Prostate gland (tissue), 2 donors: ENCODE measurements around the gene TECTA. TPM values are rescaled to one million over a fixed set of nuclear protein-coding genes. Genes with fewer than 3 reads are reported as not detected.
A peak's percentile ranks its signal among the peaks of the same experiment; 100 is the strongest.

Experiments used
- DNase-seq: peaks from one replicate; pipeline ENCODE4 v3.0.0-alpha.2; 2019; ENCODE audit warnings: low spot score
- H3K27ac ChIP-seq, 2 donors: fragments of 200-600 bp; sonication (generic); 2 replicates each; pipeline ENCODE4 v1.5.1; 2017 to 2019
- H3K27me3 ChIP-seq: fragments of 200-600 bp; sonication (generic); replicated peaks from 2 replicates; pipeline ENCODE4 v1.5.1; 2019; ENCODE audit not compliant: insufficient read depth
- H3K36me3 ChIP-seq, 2 donors: fragments of 200-600 bp; sonication (generic); 1 replicate in 1 of 2; 2 replicates in 1 of 2; pipeline versions ENCODE4 v1.5.1 to v1.8.1; 2017 to 2019
- H3K4me1 ChIP-seq: fragments of 200-600 bp; sonication (generic); replicated peaks from 2 replicates; pipeline ENCODE4 v1.5.1; 2019
- H3K4me3 ChIP-seq, 2 donors: fragments of 200-600 bp; sonication (generic); 2 replicates each; pipeline ENCODE4 v1.5.1; 2017 to 2019
- H3K9me3 ChIP-seq: fragments of 200-600 bp; sonication (generic); 2 replicates; pipeline ENCODE4 v1.5.1; 2017
- POLR2A ChIP-seq: fragments of 450-650 bp; IDR thresholded peaks from one replicate; pipeline ENCODE4 v1.6.1; 2016; ENCODE audit warnings: antibody characterized with exemption, mild to moderate bottlenecking
- POLR2AphosphoS5 ChIP-seq: sonication (generic); formaldehyde crosslinking; IDR thresholded peaks from one replicate; pipeline ENCODE4 v1.6.1; 2017; ENCODE audit warnings: antibody characterized with exemption
- WGBS: methylation state at CpG from one replicate; pipeline ENCODE4 v1.1.5; 2018; 5-methylcytosine and 5-hydroxymethylcytosine counted together
- intact Hi-C: fragments of 100-400 bp; cut with DNase I; formaldehyde crosslinking; loops from one replicate; pipeline ENCODE4 v1.14.2; 2022
- total RNA-seq, 2 donors: library from RNA; depleted of rRNA; stranded (reverse); fragments of >200 nt; gene quantifications; one replicate each; pipeline ENCODE4 v1.1.0, GENCODE V29; 2016
- TF ChIP-seq, protein P1 (sequence below), 4 experiments: fragments of 200-600 bp in 2 of 4; fragments of 450-650 bp in 2 of 4; sonication (generic) in 2 of 4; IDR thresholded peaks; 1 replicate in 3 of 4; 2 replicates in 1 of 4; pipeline ENCODE4 v1.5.1; 2016 to 2019; ENCODE audit warnings: antibody characterized with exemption in 4 of 4, mild to moderate bottlenecking in 2 of 4, moderate library complexity in 2 of 4

TECTA gene
- total RNA-seq, 2 donors from 2014 or later, result 0.41 to 1.6 TPM

DNA sequence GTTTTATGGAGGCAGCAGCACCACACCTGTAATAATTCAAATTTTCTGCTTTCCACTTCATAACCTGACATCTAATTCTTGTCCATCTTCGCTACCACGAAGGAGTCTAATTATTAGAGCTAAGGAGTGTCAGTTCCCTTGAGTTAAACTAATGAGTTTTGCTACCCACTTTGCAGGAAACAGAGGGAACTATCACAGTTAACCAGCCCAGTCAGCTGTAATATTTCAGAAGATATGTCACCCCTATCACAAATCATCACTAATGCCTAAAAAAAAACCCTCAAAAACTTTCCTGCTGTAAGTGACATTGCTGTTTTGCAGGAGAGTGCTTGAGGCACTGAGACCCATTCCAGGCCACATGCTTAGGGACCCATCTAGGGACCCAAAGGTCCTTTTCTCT lies 8.4 kb downstream of the TECTA start:
- Histone ChIP-seq H3K4me1 (no peaks in the 10 kb centered on the region), H3K4me3 (no peak overlapping the region), H3K36me3 (no peaks in the 10 kb centered on the region), H3K27me3 (no peaks in the 10 kb centered on the region), H3K27ac (no peak overlapping the region), H3K9me3 (no peaks in the 10 kb centered on the region)
- 88% methylated on average over 2 of the region's 2 CpGs for WGBS
- no peak for DNase-seq
- TF ChIP-seq, protein P1, sequence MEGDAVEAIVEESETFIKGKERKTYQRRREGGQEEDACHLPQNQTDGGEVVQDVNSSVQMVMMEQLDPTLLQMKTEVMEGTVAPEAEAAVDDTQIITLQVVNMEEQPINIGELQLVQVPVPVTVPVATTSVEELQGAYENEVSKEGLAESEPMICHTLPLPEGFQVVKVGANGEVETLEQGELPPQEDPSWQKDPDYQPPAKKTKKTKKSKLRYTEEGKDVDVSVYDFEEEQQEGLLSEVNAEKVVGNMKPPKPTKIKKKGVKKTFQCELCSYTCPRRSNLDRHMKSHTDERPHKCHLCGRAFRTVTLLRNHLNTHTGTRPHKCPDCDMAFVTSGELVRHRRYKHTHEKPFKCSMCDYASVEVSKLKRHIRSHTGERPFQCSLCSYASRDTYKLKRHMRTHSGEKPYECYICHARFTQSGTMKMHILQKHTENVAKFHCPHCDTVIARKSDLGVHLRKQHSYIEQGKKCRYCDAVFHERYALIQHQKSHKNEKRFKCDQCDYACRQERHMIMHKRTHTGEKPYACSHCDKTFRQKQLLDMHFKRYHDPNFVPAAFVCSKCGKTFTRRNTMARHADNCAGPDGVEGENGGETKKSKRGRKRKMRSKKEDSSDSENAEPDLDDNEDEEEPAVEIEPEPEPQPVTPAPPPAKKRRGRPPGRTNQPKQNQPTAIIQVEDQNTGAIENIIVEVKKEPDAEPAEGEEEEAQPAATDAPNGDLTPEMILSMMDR (IDR thresholded peaks at IDR 0.05), result no peak
- TF ChIP-seq POLR2AphosphoS5, result no peak
- no peak for TF ChIP-seq POLR2A
- intact Hi-C loops, result no loop called here

DNA sequence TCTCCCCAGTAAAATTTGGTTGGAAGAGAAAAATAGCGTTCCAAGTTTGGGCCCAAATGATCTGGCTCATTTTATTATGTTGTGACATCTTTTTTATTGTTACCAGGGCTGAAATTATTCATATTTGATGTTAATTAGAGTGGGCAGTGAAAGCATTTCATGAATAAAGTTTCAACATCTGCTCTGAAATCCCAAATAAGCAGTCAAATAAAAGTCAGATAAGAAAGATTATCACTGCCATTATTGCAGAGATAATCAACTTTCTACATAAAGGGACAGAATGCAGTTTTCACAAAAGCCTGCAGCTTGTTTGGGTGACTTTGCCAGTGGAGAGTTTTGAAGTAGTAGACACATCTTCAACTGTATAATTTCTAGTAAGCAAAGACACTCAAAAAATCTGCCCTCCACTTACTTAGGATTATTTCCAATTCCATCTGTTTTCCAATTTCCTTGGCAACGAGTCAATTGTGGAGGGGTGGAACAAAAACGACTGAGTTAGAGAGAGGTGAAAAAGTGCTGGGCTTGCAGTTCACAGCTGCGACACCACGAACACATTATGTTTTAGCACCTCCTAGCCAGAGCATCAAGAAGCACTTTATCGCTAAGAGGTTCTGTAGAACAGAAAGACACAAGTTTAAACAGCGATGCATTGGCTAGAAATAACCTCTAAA lies 9.0 kb downstream of the TECTA start:
- intact Hi-C loops, result loop anchor here (5.0 to 10.0 kb wide), 3 partner anchors 155 to 598 kb away; partner anchors contain the start of gene GRIK4
- no peaks in the 10 kb centered on the region for H3K36me3 ChIP-seq
- TF ChIP-seq, protein P1 (IDR thresholded peaks at IDR 0.05), result no peak
- TF ChIP-seq POLR2AphosphoS5 (no peak), POLR2A (no peak)
- WGBS, result 71% methylated on average over 7 of the region's 7 CpGs
- H3K27ac ChIP-seq, result no peak overlapping the region
- H3K4me1 ChIP-seq, result no peaks in the 10 kb centered on the region
- no peaks in the 10 kb centered on the region for H3K9me3 ChIP-seq
- DNase-seq, result no peak
- H3K27me3 ChIP-seq, result no peaks in the 10 kb centered on the region
- H3K4me3 ChIP-seq, result no peak overlapping the region

DNA sequence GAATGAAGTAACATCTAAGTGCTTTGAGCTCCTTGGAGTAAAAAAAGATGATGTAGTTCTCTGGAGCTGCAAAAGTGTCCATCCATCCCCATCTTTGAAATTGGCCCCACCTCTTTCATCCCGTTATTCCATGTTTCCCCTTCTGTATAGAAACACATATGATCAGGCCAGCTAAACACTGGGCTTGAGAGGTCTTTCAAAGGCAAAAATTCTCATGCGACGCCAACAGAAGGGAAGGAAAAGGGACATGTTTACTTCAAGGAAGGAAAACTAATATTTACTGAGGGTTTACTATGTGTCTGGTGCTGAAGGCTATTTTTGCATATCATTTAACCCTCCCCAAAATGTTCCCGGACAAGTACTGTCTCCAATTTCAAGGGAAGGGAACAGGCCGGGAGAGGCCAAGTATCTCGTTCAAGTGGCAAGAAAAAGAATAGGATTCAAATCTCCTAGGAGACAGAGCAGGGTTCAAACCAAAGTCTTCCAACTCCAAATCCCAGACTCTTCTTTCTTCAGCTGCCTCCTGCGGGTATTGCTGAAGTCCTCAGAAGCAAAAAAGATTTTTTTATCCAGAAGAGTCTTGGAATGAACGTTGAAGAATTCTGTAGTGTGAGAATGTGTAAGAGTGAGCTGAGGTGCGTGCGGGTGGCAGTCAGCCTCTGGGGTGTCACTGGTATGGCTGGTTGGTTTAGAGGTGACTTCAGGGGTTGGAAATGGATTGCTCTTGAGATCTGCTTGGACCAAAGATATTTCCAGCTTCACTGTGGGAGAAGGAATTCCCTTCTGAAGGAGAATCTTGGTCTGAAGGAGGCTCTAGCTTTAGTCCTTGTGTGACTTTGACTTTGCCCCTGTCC lies 10.1 kb downstream of the TECTA start:
- no peak for DNase-seq
- 87% methylated on average over 10 of the region's 10 CpGs for WGBS
- Histone ChIP-seq H3K4me3 (no peak overlapping the region), H3K9me3 (no peaks in the 10 kb centered on the region), H3K4me1 (no peaks in the 10 kb centered on the region), H3K27me3 (no peaks in the 10 kb centered on the region), H3K27ac (no peak overlapping the region), H3K36me3 (no peaks in the 10 kb centered on the region)
- TF ChIP-seq POLR2AphosphoS5 (no peak), POLR2A (no peak)
- TF ChIP-seq, protein P1 (IDR thresholded peaks at IDR 0.05), result no peak
- intact Hi-C loops, result loop anchor here (5.0 to 10.0 kb wide), 3 partner anchors 156 to 599 kb away; partner anchors contain the start of gene GRIK4

DNA sequence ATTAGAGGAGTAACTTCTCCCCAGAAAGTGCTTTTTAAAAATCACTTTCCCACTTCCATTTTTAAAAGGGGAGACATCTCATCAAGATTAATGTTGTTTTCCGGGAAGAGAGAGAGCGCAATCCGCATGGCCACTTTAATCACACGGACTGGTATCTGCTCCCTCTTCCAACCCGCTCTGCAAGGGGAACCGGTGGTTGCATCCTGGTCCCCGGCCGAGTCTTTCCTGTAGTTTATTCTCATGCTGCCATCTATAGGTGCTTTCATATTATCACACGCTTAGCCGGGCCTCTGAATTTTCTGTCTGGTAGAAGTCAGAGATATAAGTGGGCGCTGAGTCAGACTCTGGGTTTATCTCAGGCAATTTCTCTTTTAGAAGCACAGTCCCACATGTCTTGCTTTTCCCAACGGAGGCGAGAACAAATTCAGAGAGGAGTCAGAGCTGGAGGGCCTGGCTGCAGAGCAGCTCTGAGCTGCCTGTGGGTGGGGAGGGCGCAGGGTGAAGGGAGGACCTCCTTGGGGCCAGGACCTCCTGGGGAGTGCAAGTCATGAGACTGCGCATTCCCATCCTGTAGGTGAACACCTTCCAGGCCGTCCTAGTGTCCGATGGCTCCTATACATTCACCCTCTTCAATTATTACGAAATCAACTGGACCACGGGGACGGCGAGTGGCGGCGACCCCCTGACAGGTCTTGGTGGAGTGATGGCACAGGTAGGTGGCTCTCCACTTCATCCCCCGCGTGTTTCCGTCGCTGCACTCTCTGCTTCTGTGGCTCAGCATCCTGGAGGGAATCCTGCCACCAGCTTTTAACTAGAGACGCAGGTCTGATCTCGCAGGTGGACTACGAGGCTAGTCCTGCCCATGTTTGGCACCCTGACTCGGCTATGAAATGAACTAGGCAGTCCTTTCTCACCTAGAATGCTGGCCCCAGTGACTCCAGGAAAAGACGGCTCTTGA lies 11.7 kb downstream of the TECTA start:
- no peaks in the 10 kb centered on the region for H3K9me3 ChIP-seq
- intact Hi-C loops, result loop anchor here (5.0 to 10.0 kb wide), 3 partner anchors 158 to 600 kb away; partner anchors contain the start of gene GRIK4

More for the DNA sequence above, 11.7 kb downstream of the TECTA start:
- no peaks in the 10 kb centered on the region for H3K36me3 ChIP-seq
- H3K27ac ChIP-seq, result no peak overlapping the region
- WGBS, result 51% methylated on average over 32 of the region's 32 CpGs
- H3K4me3 ChIP-seq, result no peak overlapping the region
- H3K27me3 ChIP-seq, result no peaks in the 10 kb centered on the region
- no peaks in the 10 kb centered on the region for H3K4me1 ChIP-seq
- TF ChIP-seq, protein P1 (IDR thresholded peaks at IDR 0.05), result peak in 3 of 4 experiments; percentile 38 to 69 (median 64)
- TF ChIP-seq POLR2A, result no peak
- peak; percentile 23 for TF ChIP-seq POLR2AphosphoS5
- peak; percentile 67 for DNase-seq
